T-helper 1 cell treated with Interleukin-12 subunit alpha and Interleukin-12 subunit beta and Interleukin-4 antibody, amounts not matched to agents 30 ng/mL and 1 ng/mL, for 36 hours (primary cell): ENCODE measurements around the gene XPR1. TPM values are rescaled to one million over a fixed set of nuclear protein-coding genes. Genes with fewer than 3 reads are reported as not detected.

ENCODE experiments used
- intact Hi-C: fragments of 100-400 bp; cut with micrococcal nuclease; formaldehyde crosslinking; loops from one replicate; pipeline ENCODE4 v1.15.1; 2024
- total RNA-seq: library from RNA; stranded (reverse); gene quantifications from 2 replicates; pipeline ENCODE4 v1.2.3, GENCODE V29; 2022

The XPR1 gene
- 21.8 and 24.2 TPM in 2 replicates for total RNA-seq

DNA sequence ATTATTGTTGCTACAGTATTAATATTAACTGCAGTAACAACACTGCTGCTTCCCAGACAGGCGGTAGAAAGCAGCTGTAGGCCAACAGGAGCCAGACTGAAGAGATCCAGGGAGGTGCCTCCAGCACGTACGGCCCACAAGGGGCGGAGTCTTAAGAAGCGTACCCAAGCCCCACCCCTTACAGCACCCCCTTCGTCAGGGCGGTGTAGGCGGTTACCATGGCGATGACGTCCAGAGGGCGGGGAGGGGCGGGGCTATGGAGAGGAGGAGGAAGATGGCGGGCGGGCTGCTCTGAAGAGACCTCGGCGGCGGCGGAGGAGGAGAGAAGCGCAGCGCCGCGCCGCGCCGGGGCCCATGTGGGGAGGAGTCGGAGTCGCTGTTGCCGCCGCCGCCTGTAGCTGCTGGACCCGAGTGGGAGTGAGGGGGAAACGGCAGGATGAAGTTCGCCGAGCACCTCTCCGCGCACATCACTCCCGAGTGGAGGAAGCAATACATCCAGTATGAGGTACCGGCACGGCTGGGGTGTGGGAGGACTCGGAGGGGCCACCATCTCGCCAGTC is at the start of gene XPR1:
Gene XPR1, plus strand, starts transcription at position 257 of the 560 bp plus-strand sequence. Its CDS starts 180 bp downstream, at position 437.
- intact Hi-C loops, result loop anchor here (1.0 to 5.0 kb wide), 20 partner anchors 47 to 1970 kb away; partner anchors contain the start of genes AXDND1, CEP350, QSOX1 and RALGPS2

DNA sequence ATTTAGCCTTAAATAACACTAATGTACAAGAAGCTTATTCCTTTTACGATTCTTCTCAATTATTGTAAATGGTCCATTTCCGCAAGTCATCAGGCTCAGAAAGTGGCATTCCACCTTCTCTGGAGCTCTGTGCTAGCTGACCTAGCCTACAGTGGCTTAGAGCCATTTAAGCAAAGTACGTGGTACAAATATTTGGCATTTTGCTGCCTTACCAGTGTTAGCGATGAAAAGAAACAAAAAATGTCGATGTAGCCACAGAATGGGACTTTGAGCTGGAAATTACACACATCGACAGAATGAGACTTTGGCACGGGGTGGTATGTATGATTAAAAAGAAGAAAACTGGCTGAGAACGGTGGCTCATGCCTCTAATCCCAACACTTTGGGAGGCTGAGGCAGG is 47.0 kb upstream of the XPR1 start:
- intact Hi-C loops, result loop anchor here (1.0 to 5.0 kb wide), 2 partner anchors 47 to 83 kb away; partner anchors contain the start of genes ACBD6 and XPR1

DNA sequence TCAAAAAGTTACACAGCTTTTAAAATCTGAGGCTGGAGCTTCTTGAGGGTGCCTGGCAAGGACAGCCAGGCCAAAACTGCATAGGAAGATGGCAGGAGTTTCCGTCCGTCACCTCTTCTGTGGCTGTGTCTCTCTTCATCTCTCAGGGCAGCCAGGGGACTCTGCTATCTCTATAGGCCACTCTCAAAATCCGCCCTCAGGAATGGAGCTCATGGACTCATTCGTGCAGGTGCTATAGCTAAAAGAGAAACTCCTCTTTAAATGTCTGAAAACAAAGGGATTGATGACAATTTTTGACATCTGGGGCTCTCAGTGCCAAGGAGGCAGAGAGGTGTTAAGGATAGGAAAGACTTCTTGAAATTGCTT is 45.8 kb upstream of the XPR1 start:
- intact Hi-C loops, result loop anchor here (1.0 to 5.0 kb wide), 2 partner anchors 46 to 84 kb away; partner anchors contain the start of genes ACBD6 and XPR1

DNA sequence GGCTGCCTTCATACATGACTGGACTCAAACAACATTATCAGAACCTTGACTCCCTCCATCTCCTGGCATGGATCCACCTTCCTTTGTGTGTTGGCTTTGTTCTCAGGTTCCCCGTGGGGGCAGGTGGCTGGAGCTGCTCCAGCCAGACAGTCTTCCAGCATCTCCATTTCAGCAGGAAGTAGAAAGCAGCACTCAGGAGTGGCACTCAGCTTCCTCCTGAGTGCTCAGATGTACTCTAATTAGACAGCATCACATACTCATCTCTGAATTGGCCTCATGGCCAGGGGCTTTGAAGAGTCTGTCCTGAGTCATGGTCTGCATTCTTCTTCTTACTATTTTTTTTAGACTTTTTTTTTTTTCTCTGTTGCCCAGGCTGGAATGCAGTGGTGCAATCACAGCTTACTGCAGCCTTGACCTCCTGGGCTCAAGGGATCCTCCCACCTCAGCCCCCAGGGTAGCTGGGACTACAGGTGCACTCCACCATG is 45.1 kb upstream of the XPR1 start:
- intact Hi-C loops, result loop anchor here (5.0 kb wide), 1 partner anchor 84 kb away; the partner anchor contains the start of gene ACBD6

DNA sequence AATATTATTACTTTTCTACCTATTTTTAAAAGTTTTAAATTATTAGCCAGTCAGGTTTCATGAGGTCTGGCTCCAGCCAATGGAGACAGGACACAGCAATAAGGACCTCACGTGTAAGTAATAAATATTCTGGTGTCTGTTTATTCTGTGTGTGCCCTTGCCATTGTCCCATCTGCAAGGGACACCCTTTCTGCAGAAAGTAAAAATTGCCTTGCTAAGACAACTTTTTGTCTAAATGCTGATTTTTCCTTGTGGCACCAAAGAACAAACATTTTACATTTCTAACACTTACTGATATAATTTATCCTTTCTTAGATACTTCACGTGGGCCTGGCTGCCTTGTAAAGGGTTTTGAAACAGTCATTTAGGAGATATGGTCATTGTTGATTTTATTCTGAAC is 43.7 kb upstream of the XPR1 start:
- intact Hi-C loops, result loop anchor here (5.0 kb wide), 1 partner anchor 86 kb away; the partner anchor contains the start of gene ACBD6

DNA sequence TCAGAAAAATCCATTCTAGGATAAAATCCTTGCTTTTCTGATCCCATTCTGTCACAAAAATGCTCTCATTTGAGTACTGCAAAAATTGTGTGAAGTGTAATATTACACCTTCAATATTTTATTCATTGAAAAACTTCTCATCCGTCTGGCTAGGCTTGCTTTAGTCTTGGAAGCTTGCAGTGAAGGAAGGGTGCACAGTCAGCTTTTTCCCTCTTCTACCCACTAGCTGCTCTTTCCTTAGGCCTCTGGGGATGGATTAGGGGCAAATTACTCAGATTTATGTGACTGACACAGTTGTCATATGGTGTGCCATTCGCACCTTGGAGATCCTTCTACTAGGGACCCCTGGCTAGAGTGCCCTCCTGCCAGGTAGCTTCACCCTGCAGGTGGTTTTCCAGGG is 40.9 kb upstream of the XPR1 start:
- intact Hi-C loops, result no loop called here

DNA sequence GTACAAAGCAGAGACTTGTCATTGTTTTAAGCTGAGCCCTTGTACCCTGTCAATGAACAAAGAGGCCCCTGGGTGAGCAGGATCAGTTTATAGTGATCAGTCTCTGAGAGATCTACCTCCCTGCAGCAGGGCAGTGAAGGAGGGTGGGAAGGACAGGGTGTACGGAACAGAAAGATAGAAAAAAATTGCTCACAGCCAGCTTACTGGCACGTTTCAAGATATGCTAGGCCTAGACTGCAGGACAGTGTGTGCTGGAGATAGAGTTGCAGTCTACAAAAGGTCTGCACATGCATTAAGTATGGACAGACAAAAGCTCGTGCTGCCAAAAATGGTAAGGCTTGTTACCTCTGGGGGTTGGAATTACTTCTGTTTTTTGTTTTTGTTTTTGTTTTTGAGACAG is 38.4 kb upstream of the XPR1 start:
- intact Hi-C loops, result no loop called here

DNA sequence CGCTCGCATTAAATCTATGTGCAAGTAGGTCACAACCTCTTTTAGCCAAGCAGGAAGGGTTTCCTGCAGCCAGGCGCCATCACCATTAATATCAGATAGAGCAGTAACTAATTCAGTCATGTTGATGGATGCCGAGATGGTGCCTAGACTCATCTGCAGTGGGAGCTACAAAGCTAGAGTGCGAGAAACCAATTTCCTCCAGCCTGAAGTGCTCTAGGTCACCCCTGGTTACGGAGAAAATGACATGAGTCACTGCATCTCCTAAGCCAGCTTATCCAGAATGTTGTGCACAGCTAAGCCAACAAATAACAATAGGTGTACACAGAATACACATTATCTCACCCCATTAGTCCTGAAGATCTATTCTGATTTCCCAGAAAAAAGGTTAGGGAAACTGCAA is 37.1 kb upstream of the XPR1 start:
- intact Hi-C loops, result no loop called here

DNA sequence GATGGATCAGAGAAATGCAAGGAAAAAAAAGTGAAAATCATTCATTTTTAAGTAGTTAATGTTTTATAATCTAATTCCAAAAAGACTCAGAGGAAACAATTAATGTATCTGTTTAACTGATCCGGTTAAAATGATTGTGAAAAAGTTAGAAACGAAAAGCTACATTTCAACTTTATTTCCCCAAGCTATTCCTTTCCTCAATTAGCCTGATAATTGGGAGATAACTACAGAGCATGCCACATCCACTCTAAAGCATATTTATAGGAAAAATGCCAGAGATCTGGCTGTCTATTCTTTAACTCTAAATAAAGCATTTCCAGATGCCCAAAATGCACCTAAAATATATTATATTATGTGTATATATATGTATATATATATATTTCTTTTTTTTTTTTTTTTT is 35.9 kb upstream of the XPR1 start:
- intact Hi-C loops, result no loop called here

DNA sequence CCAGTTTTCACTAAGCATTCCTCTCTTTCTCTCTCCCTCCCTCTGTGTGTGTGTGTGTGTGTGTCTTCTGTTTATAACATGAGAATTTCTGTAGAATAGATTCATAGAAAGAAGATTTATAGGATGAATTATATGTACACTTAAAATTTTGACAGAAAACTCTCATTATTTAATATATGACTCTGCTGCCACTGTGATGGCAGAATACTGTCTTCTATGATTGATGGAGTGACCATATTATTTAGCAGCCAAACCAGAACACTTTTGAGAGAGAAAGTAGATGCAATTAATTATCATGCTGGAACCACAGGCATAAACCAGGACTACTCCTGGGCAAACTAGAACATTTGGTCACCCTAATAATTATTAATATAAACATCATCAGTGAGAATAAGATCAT is 34.3 kb upstream of the XPR1 start:
- intact Hi-C loops, result no loop called here

DNA sequence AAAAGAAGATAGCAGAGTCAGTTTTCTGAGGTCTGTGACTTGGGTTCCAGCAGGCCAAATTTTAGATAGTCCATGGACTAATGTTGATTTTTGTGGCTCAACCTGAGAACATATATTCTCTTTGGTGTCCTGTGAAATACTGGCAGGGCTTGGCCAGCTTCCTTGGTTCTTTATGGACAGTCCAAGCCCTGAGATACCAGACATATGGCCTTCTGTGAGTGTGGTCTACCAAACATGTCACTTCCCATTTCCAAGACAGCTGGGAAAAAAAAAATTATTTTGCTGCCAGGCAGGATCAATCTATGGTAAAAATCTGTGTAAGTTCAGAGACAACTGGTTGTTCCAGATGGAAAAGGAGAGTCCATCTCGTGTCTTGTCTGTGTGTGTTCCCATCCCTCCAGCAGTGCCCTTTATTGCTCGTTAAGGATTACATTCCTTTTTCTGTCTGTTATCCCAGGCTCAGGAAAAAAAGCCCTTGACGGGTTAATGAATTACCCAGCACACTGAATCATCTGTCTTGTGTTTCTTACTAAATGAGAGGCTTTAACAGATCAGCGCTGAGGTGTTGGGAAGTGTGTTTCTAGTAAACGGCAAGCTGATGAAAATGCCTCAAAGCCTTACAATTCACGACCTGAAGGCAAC is 33.4 kb upstream of the XPR1 start:
- intact Hi-C loops, result no loop called here

DNA sequence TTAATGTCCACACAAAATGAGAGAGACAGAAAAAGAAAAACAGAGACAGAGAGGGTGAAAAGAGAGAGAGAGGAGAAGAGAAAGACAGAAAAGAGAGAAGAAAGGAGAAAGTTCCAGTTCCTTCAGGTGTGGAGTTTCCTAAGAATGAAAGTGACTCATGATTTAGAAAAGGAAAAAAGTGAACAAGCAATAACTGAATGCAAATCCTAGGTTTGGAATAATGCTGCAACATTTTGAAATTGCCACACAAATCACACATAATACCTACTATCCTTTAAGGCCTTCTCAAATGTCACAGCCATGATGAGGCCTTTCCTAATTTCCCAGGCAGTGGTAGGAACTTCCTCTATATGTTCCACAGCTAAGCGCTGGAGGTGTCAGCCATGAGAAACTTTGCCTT is 31.5 kb upstream of the XPR1 start:
- intact Hi-C loops, result no loop called here

DNA sequence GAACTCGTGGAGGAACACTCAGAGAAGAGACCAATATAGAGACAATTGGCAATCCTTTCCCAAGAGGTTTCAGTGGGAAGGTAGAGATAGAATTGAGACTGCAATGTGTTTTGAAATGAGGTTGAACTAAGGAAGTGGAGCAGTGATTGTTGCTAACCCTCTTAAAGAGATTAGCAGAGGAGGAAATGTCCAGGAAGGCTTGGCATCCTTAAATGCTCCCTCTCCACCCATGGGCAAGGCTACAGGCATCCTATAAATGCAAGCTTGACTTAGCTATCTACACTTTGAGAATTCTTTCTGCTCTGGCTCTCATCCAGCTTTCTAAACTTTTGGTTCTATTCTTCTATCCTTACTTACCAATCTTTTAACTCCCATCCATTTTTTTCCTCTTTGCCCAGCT is 30.3 kb upstream of the XPR1 start:
- intact Hi-C loops, result no loop called here

DNA sequence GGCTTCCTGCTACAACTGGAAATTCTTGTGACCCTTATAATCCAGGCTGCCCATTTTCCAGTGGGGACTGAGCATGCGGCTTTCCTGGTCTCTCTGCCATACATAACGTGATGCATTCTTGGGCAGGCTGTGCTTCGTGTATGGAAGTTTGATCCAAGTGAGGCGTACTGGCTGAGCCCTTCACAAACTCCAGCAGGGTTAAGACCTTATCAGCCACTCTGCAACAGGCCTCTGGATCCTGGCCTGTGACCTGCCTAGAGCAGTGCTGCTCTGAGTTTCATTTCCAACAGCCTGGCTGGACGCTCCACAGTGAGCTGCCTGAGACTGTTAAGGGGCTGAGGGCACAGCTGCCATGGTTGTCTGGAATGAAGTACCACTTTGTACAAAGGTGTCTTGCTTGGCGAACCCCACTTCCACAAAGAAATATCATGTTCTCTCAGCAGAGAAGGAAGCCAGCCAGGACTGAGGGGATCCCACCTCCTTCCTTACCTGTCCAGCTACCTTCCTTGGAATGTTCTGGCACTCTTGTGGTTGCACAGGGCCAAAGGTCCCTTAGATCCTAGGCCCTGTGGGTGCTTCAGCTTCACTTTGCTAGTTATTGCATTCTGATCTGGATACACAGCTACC is 28.5 kb upstream of the XPR1 start:
- intact Hi-C loops, result no loop called here

DNA sequence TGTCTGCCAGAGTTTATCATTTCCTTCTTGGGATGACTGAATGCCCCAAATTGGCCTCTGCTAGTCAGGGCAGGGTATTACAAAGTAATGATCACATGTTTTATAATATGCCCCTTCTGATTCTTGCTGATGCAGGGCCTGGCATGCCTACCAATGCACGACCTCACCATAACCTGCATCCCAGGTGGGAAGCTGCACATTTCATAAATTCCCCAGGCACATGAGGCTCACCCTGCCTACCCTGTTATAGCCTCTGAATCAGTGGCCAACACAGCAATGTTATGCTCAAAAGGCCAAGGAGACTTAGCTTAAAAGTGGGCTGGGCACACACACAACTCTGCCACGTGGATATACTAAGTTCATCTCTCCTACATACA is 28.0 kb upstream of the XPR1 start:
- intact Hi-C loops, result no loop called here

DNA sequence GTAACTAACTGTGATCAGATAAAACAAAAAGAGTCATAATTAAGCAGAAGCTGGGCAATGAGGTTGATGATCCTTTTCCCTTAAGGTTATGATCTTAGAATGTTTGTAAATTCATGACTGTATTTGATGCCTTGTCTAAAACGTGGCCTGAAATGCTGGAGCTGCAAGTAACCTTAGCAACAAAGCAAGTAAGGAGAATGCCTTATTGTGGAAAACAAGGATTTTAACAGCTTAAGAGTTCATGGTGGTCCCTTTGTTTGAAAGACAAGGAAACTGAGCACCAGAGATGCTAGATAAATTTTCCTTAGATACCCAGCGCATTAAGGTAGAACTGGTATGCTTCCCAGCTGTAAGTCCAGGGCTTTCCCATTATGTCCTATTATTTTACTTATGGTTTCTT is 25.7 kb upstream of the XPR1 start:
- intact Hi-C loops, result no loop called here

DNA sequence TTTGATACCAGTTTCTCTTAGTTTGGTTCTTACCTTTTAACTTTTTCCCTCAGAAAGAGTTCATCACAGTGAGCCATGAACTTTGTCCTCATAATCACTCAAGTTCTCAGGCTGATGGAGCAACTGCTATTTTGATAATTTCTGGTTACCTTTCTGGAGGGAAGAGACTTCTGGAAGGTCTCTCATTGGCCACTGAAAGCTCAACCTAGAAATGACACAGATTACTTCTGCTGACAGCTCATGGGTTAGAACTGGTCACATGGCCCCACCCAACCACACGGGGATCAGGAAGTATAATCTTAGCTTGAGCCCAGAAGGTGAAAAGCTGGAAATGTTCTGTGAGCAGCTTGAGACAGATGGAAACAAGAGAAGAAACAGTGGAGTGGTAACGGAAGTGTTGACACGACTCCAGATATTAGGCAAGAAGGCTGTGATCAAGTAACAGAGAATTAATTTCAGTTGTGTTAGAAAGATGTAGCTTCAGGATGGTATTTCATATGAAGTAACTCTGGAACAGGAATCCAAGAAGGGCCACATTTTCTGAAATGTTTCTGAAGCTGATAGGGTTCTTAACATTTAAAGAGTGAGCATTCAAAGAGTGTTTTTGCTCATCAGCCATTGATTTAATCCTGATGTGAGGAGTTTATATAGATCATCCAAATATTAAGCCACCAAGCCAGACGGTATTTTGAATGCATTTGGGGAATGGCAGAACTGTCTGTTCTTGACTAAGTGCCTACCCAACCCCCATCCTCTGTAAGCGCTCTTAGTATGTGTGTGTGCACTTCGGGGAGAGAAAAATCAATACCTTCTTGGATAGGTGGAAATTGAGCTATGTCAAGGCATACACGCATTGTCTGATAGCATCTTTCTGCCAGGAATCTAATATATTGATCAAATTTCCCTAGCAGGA is 21.9 kb upstream of the XPR1 start:
- intact Hi-C loops, result no loop called here

DNA sequence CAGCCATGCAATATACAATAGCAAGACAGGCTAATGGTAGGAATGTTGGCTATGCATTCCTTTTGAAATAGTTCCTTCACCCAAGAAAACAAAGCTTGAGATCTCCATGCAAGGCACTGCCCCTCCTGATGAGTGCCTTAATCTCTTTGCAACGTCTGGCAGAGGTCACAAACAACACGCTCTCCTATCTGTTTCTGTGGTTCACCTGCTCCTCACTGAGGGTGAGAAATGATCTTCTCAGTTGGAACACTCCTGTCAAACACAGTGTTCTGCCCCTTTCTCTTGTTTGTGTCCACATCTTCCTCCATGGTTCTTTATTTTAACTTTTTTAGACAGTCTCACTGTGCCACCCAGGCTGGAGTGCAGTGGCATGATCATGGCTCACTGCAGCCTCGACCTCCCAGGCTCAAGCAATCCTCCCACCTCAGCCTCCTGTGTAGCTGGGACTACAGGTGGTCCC is 21.2 kb upstream of the XPR1 start:
- intact Hi-C loops, result no loop called here

DNA sequence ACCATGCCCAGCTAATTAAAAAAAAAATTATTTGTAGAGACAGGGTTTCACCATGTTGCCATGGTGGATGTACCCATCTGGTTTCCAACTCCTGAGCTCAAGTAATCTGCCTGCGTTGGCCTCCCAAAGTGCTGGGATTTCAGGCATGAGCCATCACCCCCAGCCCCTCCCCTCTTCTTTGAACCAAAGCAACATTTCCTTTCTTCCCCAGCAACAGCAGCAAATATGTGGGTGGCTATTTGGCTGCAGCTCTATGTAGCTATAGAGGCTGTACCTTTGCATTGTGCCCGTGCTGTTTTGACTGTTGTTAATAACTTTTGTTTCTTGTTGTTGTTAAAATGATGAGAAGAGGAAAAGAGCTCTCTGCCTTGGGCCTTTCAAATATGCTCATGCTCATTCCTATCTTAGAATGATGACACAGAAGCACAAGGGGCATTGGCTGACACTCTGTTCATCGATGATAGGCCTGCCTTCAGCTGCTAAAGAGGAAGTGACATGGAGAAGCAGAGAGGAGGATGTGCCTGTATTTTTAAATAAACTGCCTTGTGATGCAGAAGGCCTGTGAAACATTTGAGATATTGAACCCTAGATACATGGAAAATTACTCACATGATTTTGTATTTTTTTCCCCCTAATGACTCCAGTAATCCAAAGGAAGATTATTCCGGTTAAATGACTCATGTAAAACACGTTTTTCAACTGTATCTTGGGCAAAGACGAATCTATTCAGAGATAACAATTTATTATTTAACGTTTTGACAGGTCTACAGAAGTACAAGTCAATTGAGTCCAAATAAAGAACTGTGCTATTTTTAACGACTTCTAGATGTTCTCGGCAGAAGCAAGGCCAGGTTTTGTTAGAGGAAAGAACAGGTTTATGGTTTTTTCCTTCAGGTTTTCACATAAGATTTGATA is 20.5 kb upstream of the XPR1 start:
- intact Hi-C loops, result no loop called here

DNA sequence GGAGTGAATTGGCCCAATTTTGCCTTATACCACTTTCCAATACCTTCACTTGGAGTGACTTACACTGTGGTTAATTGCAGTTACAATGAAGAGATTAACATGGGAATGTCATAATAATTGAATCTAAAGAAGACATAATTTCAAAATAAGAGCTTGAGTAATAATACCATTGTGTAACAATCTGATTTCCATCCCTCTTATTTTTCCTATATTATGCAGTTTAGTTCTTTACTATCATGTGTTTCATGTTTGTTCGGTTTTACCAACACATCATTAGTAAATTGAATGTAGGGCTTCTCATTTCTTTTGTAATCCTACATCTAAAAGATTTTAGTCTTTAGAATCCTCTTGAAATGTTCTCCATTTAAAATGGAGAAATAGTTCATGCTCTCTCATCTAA is 19.2 kb upstream of the XPR1 start:
- intact Hi-C loops, result no loop called here
